Muscle of arm (tissue), 12 donors: ENCODE results near the gene DTX4. TPM values are rescaled to one million over a fixed set of nuclear protein-coding genes. Genes with fewer than 3 reads are reported as not detected.

ENCODE experiments used
- DNase-seq: peaks from one replicate; pipeline ENCODE4 v3.0.0-alpha.2; 2013
- polyA plus RNA-seq, 12 donors: library from polyadenylated mRNA; unstranded; fragments of 120-200 nt; gene quantifications; one replicate each; pipeline ENCODE4 v1.2.1, GENCODE V29; 2013; ENCODE audit not compliant: insufficient read length in 12 of 12

Gene DTX4
- polyA plus RNA-seq, 12 donors, result 15.7 to 82.8 (median 22.6) TPM; not detected in 1

DNA sequence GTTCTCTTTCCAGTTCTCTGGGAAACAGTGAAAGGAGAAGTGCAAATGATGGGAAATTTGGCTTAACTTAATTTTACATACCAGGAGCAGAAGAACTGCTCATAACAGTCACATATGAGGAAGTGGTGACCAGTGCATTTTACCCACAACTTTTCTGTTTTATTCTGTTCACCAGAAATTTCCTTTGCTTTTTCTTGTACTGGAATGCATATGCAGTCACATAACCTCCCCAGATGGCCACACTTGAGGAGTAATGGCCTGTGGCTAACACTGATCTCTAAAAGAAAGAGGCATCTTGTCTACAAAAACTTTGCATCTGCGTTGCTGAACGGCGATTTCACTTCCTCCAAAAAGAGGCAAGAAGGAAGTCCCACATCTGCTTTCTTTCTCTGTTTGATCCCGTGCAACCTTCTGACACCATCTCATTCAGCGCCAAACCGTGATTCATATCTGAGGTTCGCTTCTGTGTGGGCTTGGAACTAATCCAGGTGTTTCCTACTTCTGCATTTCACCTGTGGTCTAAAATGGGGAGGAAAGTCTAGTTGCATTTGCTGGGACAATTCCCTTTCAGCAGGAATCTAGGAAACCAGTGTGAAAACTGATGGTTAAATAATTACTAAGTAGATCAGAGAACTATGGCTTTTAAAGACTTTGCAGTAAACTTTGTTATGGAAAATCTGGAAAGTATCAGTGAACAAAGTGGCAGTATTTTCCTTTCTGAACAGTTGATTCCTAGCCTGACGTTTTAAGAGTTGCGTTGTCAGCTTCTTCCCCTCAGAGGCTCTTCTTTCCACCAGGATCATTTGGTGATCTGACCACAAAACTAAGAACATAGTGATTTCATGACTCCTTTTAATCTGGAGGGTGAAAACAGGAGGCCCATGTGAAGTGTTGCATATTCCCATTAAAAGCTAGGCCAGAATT is 45.0 kb downstream of the DTX4 start:
- peak; percentile 50 for DNase-seq

- DNase-seq, result no peak
These were observed 46.4 kb downstream of the DTX4 start for GRCh38 chr11:59218319-59218718.

DNA sequence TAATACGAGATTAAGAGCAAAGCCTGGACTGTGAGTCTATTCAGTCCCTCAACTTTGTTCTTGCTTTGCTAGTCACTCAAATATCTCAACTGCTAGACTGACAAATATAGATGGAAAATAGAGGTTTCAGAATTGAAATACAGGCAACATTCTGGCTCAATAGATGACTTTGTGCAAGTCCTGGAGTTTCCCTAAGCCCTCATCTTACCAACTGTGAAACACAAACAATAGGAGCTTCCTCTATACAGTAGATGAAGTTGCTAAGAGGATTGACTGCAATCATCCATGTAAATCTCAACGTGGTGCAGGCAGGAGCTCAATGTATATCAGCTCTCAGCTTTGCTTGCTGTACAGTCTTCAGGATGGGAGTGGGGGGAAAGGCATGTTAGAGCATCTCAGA is 47.0 kb downstream of the DTX4 start:
- no peak for DNase-seq

DNA sequence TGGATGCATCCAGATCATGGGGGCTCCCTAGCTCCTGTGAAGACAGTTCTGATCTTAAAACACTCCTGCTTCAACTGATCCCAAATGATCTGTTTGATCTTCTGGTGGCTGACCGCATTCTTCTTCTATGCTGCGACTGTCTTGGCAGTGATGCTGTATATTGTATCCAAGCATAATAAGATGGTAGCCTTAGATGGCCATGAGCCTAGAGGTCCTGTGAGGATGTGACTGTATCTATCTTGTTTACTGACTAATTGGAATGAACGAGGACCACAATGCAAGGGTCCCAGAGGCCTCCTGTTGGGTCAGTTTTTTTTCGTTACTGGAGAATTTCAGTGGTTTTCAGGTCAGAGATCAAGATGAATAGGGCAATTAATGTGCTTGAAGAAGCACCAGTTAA is 47.9 kb downstream of the DTX4 start:
- DNase-seq, result no peak

- no peak for DNase-seq
These were observed 49.5 kb downstream of the DTX4 start for GRCh38 chr11:59221441-59221840.

GRCh38 chr11:59222464-59223060 is 50.6 kb downstream of the DTX4 start:
- DNase-seq, result no peak

- DNase-seq, result no peak
These were observed 51.2 kb downstream of the DTX4 start for GRCh38 chr11:59223177-59223576.

DNA sequence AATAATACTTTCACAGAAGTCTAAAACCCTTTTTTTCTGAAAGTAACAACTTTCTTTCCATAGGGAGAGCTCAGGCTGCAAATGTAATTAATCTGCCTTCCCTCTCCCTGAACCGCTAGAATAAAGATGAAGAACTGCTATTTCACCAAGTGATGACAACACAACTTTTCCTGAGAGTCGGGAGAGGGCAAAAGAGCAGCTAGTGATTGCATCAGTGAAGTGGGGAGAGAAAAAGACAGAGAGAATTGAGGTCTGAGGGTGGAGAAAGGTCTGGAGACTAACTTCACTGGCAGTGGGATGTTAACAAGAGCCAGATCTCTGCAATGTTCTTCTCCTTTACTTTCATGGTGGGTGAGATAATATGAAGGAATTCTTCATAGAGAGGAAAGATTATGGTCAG is 51.7 kb downstream of the DTX4 start:
- DNase-seq, result no peak

DNA sequence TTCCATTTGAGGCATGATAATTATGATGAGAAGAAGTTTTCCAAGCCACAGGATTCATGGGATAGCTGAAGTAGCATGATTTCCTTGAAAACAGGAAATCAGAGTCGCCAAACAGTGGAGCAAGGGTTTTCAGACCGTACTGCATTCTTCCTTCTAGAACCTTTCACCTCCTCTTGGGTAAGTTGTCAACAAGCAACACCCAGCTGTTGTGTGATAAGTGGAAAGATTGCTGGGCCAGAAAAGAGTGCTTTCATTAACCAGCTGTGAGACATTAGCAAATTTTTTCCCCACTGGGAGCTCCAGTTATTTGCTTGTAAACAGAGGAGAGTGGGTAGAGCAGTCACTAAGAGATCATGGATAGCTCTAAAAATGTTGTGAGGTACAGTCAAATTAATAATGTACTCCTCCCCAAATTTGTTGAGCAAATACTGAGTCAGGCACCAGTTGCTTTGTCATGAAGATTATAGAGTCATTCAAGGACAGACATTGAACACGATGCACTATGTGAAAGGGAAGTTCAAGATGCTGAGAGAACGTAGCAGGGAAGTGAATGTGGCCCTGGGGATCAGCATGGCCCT is 52.5 kb downstream of the DTX4 start:
- peak; percentile 29 for DNase-seq

- no peak for DNase-seq
These were observed 53.1 kb downstream of the DTX4 start for GRCh38 chr11:59225017-59225416.

GRCh38 chr11:59226396-59226795 is 54.5 kb downstream of the DTX4 start:
- no peak for DNase-seq

GRCh38 chr11:59240322-59240721 is 68.4 kb downstream of the DTX4 start:
- DNase-seq, result no peak

GRCh38 chr11:59243633-59244032 is 71.7 kb downstream of the DTX4 start:
- DNase-seq, result no peak

DNA sequence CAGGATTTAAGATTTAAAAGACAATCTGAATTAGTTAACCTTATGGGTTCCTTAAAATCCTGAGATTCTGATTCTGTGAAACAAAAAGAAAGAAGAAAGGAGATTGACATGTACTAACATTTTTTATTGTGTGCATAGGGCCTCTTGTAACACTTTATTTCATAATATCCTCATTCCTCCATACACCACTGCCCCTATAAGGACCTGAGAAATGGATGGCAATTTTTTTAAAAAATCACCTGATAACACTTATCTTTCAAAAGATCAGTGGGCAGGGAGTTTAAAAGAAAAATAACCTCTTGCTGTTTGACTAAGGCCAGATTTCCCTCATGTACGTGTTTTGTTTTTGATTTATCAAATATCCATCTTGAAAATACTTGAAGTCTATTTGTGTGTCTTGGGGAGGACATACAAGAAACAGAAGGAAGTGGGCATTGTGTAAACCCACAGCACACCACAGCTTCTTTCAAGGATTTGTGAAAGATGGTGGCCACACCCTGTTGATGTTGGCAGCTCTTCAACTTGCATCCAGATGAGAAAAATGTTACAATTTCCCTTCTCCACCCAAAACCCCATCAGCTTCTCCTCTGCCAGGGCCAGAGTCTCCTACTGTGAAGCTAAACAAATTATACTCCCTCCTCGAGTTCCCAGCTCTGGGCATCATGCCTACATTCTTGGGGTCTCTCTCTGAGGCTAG is 75.7 kb downstream of the DTX4 start:
- DNase-seq, result peak; percentile 15

- DNase-seq, result no peak
These were observed 77.6 kb downstream of the DTX4 start for GRCh38 chr11:59249535-59249934.

- no peak for DNase-seq
These were observed 81.1 kb downstream of the DTX4 start for GRCh38 chr11:59253001-59253400.

DNA sequence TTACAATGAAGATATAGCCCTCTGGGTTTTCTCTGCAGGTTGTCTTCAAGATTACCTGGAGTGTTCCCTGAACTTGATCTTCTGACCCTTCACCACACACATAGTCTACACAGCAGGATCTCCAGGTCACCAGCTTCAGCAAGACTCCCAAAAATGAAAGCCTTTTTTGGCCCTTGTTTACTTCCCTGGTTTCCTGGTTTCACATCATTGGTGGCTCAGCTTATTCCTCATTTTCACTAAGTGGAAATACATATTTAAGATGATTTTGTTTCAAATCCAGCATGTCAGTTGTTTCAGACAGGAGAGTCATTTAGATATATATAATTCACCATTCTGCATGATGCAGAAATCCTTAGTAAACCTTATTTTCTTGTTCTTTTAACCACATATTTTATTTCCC is 82.4 kb downstream of the DTX4 start:
- DNase-seq, result no peak

DNA sequence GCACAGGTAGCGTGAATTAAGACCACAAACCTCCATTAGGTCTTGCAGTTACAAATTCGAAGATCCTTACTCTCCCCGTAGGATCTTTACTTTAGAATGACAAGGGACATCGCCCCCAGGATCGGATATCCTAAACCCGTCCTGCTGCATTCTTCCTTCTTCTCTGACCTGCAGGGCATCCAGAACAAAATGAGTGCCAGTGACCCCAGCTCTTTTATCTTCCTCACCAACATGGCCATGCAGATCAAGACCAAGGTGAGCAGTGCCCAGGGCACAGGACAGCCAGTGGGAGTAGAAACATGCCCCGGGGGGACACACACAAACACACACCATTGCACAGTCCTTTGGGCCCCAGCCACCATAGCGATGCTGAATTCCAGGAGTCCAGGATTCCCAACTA is 83.3 kb downstream of the DTX4 start:
- DNase-seq, result no peak
